Thyroid gland (tissue), 4 donors: ENCODE results near the gene ACTL6B. TPM values are rescaled to one million over a fixed set of nuclear protein-coding genes. Genes with fewer than 3 reads are reported as not detected.
A peak's percentile ranks its signal among the peaks of the same experiment; 100 is the strongest.

Source experiments
- DNase-seq, 2 donors: peaks; one replicate each; pipeline ENCODE4 v3.0.0-alpha.2; 2019
- H3K27ac ChIP-seq, 3 donors: fragments of 200-600 bp; sonication (generic); 1 replicate in 2 of 3; 2 replicates in 1 of 3; pipeline ENCODE4 v1.5.1; 2016 to 2019; ENCODE audit warnings: mild to moderate bottlenecking in 1 of 3, moderate library complexity in 1 of 3
- H3K27me3 ChIP-seq: fragments of 200-600 bp; sonication (generic); one replicate; pipeline ENCODE4 v1.5.1; 2019
- H3K36me3 ChIP-seq, 2 donors: fragments of 200-600 bp; sonication (generic); one replicate each; pipeline ENCODE4 v1.5.1; 2016 to 2019
- H3K4me1 ChIP-seq, 2 donors: fragments of 200-600 bp; sonication (generic); one replicate each; pipeline ENCODE4 v1.5.1; 2017 to 2019
- H3K4me3 ChIP-seq, 3 donors: fragments of 200-600 bp; sonication (generic); replicated peaks in 1 of 3; 1 replicate in 2 of 3; 2 replicates in 1 of 3; pipeline ENCODE4 v1.5.1; 2016; ENCODE audit warnings: mild to moderate bottlenecking in 1 of 3
- H3K9me3 ChIP-seq: fragments of 200-600 bp; sonication (generic); one replicate; pipeline ENCODE4 v1.5.1; 2017
- POLR2A ChIP-seq, 2 donors: fragments of 450-650 bp; IDR thresholded peaks; one replicate each; pipeline ENCODE4 v1.6.1; 2017; ENCODE audit warnings: antibody characterized with exemption in 2 of 2, mild to moderate bottlenecking in 2 of 2, moderate library complexity in 1 of 2
- WGBS, 2 donors: methylation state at CpG; one replicate each; pipeline ENCODE4 v1.1.5; 2017; 5-methylcytosine and 5-hydroxymethylcytosine counted together
- intact Hi-C: fragments of 100-400 bp; cut with DNase I; formaldehyde crosslinking; loops from one replicate; pipeline ENCODE4 v1.15.1; 2023
- total RNA-seq, 4 donors: library from RNA; depleted of rRNA; stranded (reverse); fragments of >200 nt; gene quantifications; one replicate each; pipeline ENCODE4 v1.2.3, GENCODE V29; 2016
- TF ChIP-seq, protein P1 (sequence below), 6 experiments: fragments of 200-600 bp in 3 of 6; fragments of 450-650 bp in 3 of 6; sonication (generic) in 3 of 6; IDR thresholded peaks; one replicate each; pipeline ENCODE4 v1.5.1; 2016 to 2019; ENCODE audit warnings: antibody characterized with exemption in 6 of 6, mild to moderate bottlenecking in 2 of 6, inconsistent platforms in 1 of 6, moderate library complexity in 1 of 6

Gene ACTL6B
- total RNA-seq, 4 donors from 2014 or later = 0.93 TPM; not detected in 3

DNA sequence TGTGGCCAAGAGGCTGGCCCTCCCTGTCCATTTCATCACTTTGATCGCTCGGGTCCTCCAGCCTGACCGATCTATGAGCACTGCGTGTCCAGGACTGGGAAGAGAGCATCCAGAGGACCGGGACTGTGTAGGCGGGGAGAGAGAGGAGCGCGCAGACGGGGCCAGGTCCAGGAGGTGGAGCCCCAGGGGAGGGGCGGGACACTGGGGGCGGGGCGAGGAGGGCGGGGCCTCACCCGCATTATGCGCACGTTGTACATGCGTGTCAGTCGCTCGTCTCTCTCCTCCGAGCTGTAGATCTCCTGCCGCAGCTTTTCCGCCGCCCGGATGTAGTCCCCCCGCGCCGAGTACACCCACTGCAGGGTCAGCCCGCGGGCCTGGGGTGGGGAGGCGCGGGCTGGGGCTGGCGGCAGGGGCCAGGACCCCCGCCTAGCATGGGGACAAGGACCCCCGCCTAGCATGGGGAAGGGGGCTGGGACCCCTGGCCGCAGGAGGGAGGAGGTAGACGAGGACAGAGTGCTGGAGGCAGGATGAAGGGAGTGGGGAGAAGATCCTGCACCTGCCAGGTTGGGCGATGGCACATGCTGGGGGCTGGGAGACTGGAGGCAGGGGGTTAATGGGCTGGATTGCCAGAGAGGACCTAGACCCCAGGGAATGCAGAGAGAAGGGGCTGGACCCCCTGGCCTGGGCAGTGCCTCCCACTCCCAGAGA is 29.6 kb downstream of the ACTL6B start:
- peak; percentile 62 to 63 for DNase-seq
- no peaks in the 10 kb centered on the region for H3K36me3 ChIP-seq
- 4 to 6% methylated on average over 12 to 37 of the region's 37 CpGs for WGBS, 2 donors
- H3K4me1 ChIP-seq = peaks cover 0 to 9% of the 10 kb centered on the region in 2 donors
- H3K9me3 ChIP-seq = no peaks in the 10 kb centered on the region
- TF ChIP-seq POLR2A (IDR thresholded peaks at IDR 0.05) = no peak
- TF ChIP-seq, protein P1, sequence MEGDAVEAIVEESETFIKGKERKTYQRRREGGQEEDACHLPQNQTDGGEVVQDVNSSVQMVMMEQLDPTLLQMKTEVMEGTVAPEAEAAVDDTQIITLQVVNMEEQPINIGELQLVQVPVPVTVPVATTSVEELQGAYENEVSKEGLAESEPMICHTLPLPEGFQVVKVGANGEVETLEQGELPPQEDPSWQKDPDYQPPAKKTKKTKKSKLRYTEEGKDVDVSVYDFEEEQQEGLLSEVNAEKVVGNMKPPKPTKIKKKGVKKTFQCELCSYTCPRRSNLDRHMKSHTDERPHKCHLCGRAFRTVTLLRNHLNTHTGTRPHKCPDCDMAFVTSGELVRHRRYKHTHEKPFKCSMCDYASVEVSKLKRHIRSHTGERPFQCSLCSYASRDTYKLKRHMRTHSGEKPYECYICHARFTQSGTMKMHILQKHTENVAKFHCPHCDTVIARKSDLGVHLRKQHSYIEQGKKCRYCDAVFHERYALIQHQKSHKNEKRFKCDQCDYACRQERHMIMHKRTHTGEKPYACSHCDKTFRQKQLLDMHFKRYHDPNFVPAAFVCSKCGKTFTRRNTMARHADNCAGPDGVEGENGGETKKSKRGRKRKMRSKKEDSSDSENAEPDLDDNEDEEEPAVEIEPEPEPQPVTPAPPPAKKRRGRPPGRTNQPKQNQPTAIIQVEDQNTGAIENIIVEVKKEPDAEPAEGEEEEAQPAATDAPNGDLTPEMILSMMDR (IDR thresholded peaks at IDR 0.05) = no peak
- peak overlapping the region in 1 of 3 donors; percentile 10 for H3K4me3 ChIP-seq
- no peaks in the 10 kb centered on the region for H3K27me3 ChIP-seq
- intact Hi-C loops = no loop called here
- no peak overlapping the region for H3K27ac ChIP-seq

DNA sequence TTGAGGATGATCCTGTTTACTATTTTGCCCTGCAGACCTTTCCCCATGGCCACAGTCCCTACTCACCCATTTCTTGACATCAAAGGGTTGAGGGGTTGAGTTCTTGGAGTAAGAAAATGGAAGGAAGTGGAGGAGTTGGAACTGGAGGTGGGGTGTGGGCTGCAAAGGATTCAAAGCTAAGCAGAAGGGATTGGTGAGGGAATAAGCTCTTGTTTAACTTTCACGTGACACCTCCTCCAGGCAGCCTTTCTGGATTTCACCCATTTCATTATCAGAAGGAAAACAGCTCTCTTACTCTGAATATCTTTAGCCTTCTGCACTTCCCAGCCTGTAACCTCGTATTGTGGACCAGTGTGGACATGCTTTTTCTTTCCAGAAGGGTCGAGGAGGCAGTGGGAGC is 30.2 kb downstream of the ACTL6B start:
- H3K27ac ChIP-seq = no peak overlapping the region
- intact Hi-C loops = no loop called here
- TF ChIP-seq POLR2A (IDR thresholded peaks at IDR 0.05) = no peak
- TF ChIP-seq, protein P1 (IDR thresholded peaks at IDR 0.05) = no peak
- no peaks in the 10 kb centered on the region for H3K36me3 ChIP-seq
- 17 to 18% methylated on average over 3 of the region's 3 CpGs for WGBS, 2 donors
- no peak for DNase-seq
- no peaks in the 10 kb centered on the region for H3K9me3 ChIP-seq
- peaks cover 0 to 9% of the 10 kb centered on the region in 2 donors for H3K4me1 ChIP-seq
- H3K4me3 ChIP-seq = peak overlapping the region in 1 of 3 donors; percentile 10
- no peaks in the 10 kb centered on the region for H3K27me3 ChIP-seq

DNA sequence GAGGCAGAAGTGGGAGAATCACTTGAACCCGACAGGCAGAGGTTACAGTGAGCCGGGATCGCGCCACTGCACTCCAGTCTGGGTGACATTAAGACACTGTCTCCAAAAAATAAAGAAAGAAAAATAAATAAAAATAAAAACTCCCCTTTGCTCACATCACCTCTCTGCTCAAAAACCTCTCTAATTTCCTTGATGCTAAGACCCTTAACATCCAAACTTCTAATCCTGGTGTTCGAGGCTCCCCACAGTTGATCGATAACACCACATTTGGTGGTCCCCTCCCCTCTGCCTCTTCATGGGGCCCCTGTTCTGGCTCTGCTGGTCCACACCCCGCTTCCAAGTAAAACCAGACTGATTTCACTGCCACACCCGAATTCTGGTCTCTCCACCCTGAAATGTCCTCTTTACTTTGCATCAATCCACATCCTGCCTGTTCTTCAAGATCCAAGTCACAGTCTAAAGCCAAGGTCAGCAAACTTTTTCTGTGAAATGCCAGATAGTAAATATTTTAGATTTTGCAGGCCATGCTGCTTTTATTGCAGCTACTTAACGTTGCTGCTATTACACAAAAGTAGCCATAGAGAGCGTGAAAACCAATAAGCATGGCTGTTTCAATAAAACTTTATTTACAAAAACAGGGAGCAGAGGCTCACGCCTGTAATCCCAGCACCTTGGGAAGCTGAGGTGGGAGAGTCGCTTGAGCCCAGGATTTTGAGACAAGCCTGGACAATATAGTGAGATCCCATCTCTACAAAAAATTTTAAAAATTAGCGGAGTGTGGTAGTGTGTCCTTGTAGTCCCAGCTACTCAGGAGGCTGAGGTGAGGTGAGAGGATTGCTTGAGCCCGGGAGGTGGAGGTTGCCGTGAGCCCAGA is 32.1 kb downstream of the ACTL6B start:
- H3K27me3 ChIP-seq = no peaks in the 10 kb centered on the region
- H3K4me1 ChIP-seq = peaks cover 0 to 9% of the 10 kb centered on the region in 2 donors
- intact Hi-C loops = no loop called here
- no peak for TF ChIP-seq POLR2A (IDR thresholded peaks at IDR 0.05)
- TF ChIP-seq, protein P1 (IDR thresholded peaks at IDR 0.05) = no peak
- DNase-seq = no peak
- no peaks in the 10 kb centered on the region for H3K36me3 ChIP-seq
- no peak overlapping the region for H3K4me3 ChIP-seq
- no peak overlapping the region for H3K27ac ChIP-seq
- H3K9me3 ChIP-seq = no peaks in the 10 kb centered on the region
- 87% methylated on average over 15 of the region's 15 CpGs for WGBS, 2 donors

DNA sequence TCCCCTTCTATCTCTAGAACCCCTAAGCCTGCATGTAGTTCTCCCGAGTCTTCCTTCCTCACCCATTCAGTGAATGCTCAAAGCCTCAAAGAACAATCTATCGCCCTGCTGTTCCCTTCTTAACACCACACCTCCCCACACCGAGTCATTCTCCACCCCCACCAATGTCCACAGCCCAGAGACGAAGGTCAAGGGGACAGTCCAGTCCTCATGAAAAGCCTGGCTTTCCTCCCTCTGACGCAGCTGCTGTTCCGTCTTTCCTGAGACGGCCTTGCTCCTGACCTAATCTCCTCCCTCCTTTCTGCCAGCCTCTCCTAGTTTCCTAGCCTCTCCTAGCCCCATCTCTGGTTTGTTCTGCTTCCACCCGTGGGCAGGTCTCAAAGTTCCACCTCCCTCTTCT is 34.7 kb downstream of the ACTL6B start:
- H3K27me3 ChIP-seq = no peaks in the 10 kb centered on the region
- no peaks in the 10 kb centered on the region for H3K36me3 ChIP-seq
- H3K27ac ChIP-seq = no peak overlapping the region
- no peak for DNase-seq
- no peak for TF ChIP-seq POLR2A (IDR thresholded peaks at IDR 0.05)
- TF ChIP-seq, protein P1 (IDR thresholded peaks at IDR 0.05) = no peak
- intact Hi-C loops = no loop called here
- peaks cover 0 to 4% of the 10 kb centered on the region in 2 donors for H3K4me1 ChIP-seq
- no peak overlapping the region for H3K4me3 ChIP-seq
- no peaks in the 10 kb centered on the region for H3K9me3 ChIP-seq
- WGBS, 2 donors = 83 to 88% methylated on average over 8 of the region's 8 CpGs

DNA sequence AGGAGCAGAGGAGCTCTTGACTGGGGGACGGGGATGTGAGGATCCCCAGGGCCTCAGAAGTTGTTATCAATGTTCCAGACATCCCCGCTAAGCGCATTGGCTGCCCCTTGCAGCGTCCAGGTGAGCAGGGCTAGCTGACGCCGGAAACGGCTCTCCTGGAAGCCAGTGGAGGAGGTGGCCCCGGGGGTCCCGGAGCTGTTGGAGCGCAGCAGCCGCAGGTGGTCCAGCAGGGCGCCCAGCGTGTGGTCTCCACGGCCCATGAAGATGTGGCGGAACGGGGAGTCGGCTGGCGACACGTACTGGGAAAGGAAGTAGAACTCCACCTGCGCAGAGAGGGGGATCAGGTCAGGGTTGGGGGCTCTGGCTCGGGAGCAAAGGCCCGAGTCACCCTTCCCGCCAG is 35.4 kb downstream of the ACTL6B start:
- intact Hi-C loops = no loop called here
- 89 to 91% methylated on average over 23 of the region's 23 CpGs for WGBS, 2 donors
- H3K27ac ChIP-seq = no peak overlapping the region
- DNase-seq = no peak
- no peaks in the 10 kb centered on the region for H3K9me3 ChIP-seq
- H3K4me1 ChIP-seq = no peaks in the 10 kb centered on the region
- TF ChIP-seq POLR2A (IDR thresholded peaks at IDR 0.05) = no peak
- TF ChIP-seq, protein P1 (IDR thresholded peaks at IDR 0.05) = no peak
- H3K36me3 ChIP-seq = no peaks in the 10 kb centered on the region
- no peak overlapping the region for H3K4me3 ChIP-seq
- H3K27me3 ChIP-seq = no peaks in the 10 kb centered on the region
